ENCODE data around the gene NDUFB5.
A peak's percentile ranks its signal among the peaks of the same experiment; 100 is the strongest.

The NDUFB5 gene

GRCh38 chr3:179608931-179609720 is 4.5 kb downstream of the NDUFB5 start:
- Histone ChIP-seq H3K4me2 (ENCODE audit: low read depth, low read length, poor library complexity, severe bottlenecking) (peak overlapping the region; percentile 46), H3K27me3 (ENCODE audit: low read length) (no peaks in the 10 kb centered on the region), H3K9me3 (ENCODE audit: insufficient read depth, low read length) (no peaks in the 10 kb centered on the region), H3K27ac (ENCODE audit: low read depth, low read length) (0 out of 2 replicates have a peak overlapping the region, but pooled peaks have one; percentile 5), H3K4me3 (ENCODE audit: insufficient read depth, low read length, poor library complexity, severe bottlenecking) (no peak overlapping the region), H3K9me2 (replicated peaks; ENCODE audit: insufficient read depth, low read length) (no peaks in the 10 kb centered on the region), H4K20me1 (ENCODE audit: low read depth, low read length) (no peaks in the 10 kb centered on the region), H3K36me3 (ENCODE audit: low read length) (no peaks in the 10 kb centered on the region), H3K9ac (ENCODE audit: low read length) (no peak overlapping the region), H3K79me2 (ENCODE audit: insufficient read depth, low read length) (peaks cover 28% of the 10 kb centered on the region), H2AFZ (ENCODE audit: low read depth, low read length, severe bottlenecking) (peak overlapping the region; percentile 13), H3F3A (ENCODE audit: insufficient read depth) (peaks cover 17% of the 10 kb centered on the region)
- TF ChIP-seq CTCF (IDR thresholded peaks at IDR 0.05; ENCODE audit: insufficient read depth, low read length, poor library complexity, severe bottlenecking) = no peak
- no peak for TF ChIP-seq EZH2phosphoT487 (conservative IDR thresholded peaks at IDR 0.05; ENCODE audit: low read length)

GRCh38 chr3:179610066-179610465 is 5.5 kb downstream of the NDUFB5 start:
- Histone ChIP-seq H3K9me2 (replicated peaks; ENCODE audit: insufficient read depth, low read length) (no peaks in the 10 kb centered on the region), H2AFZ (ENCODE audit: low read depth, low read length, severe bottlenecking) (no peak overlapping the region), H3K4me2 (ENCODE audit: low read depth, low read length, poor library complexity, severe bottlenecking) (no peak overlapping the region), H3K9me3 (ENCODE audit: insufficient read depth, low read length) (no peaks in the 10 kb centered on the region), H3K27me3 (ENCODE audit: low read length) (no peaks in the 10 kb centered on the region), H3K27ac (ENCODE audit: low read depth, low read length) (no peak overlapping the region), H3K36me3 (ENCODE audit: low read length) (no peaks in the 10 kb centered on the region), H3K4me3 (ENCODE audit: insufficient read depth, low read length, poor library complexity, severe bottlenecking) (no peak overlapping the region), H3K79me2 (ENCODE audit: insufficient read depth, low read length) (peaks cover 25% of the 10 kb centered on the region), H3K9ac (ENCODE audit: low read length) (no peak overlapping the region), H4K20me1 (ENCODE audit: low read depth, low read length) (no peaks in the 10 kb centered on the region), H3F3A (ENCODE audit: insufficient read depth) (peaks cover 22% of the 10 kb centered on the region)
- TF ChIP-seq CTCF (IDR thresholded peaks at IDR 0.05; ENCODE audit: insufficient read depth, low read length, poor library complexity, severe bottlenecking) = no peak
- no peak for TF ChIP-seq EZH2phosphoT487 (conservative IDR thresholded peaks at IDR 0.05; ENCODE audit: low read length)

- H3F3A ChIP-seq (ENCODE audit: insufficient read depth) = peaks cover 6% of the 10 kb centered on the region
- peaks cover 14% of the 10 kb centered on the region for H3K79me2 ChIP-seq (ENCODE audit: insufficient read depth, low read length)
- no peak overlapping the region for H2AFZ ChIP-seq (ENCODE audit: low read depth, low read length, severe bottlenecking)
- no peaks in the 10 kb centered on the region for H3K9me2 ChIP-seq (replicated peaks; ENCODE audit: insufficient read depth, low read length)
- H3K27ac ChIP-seq (ENCODE audit: low read depth, low read length) = no peak overlapping the region
- H3K4me2 ChIP-seq (ENCODE audit: low read depth, low read length, poor library complexity, severe bottlenecking) = no peak overlapping the region
- no peaks in the 10 kb centered on the region for H3K9me3 ChIP-seq (ENCODE audit: insufficient read depth, low read length)
- H3K4me3 ChIP-seq (ENCODE audit: insufficient read depth, low read length, poor library complexity, severe bottlenecking) = no peak overlapping the region
- no peak for TF ChIP-seq EZH2phosphoT487 (conservative IDR thresholded peaks at IDR 0.05; ENCODE audit: low read length)
- no peak for TF ChIP-seq CTCF (IDR thresholded peaks at IDR 0.05; ENCODE audit: insufficient read depth, low read length, poor library complexity, severe bottlenecking)
- H4K20me1 ChIP-seq (ENCODE audit: low read depth, low read length) = no peaks in the 10 kb centered on the region
- no peak overlapping the region for H3K9ac ChIP-seq (ENCODE audit: low read length)
- no peaks in the 10 kb centered on the region for H3K27me3 ChIP-seq (ENCODE audit: low read length)
- H3K36me3 ChIP-seq (ENCODE audit: low read length) = peaks cover 16% of the 10 kb centered on the region; the same call in 1 of the 2 replicates
These were observed 9.2 kb downstream of the NDUFB5 start for GRCh38 chr3:179613807-179614206.
